Neural progenitor cell (in vitro differentiated cells): ENCODE results near the gene ARL9. TPM values are rescaled to one million over a fixed set of nuclear protein-coding genes. Genes with fewer than 3 reads are reported as not detected.

Source experiments
- DNase-seq: peaks from one replicate; pipeline ENCODE4 v3.0.0-alpha.2; 2016; ENCODE audit warnings: low spot score
- H2AFZ ChIP-seq: fragments of 200-600 bp; sonication (generic); replicated peaks from 2 replicates; pipeline ENCODE4 v1.6.1; 2016; ENCODE audit warnings: antibody characterized with exemption
- H3F3A ChIP-seq: fragments of 200-600 bp; sonication (generic); 2 replicates; pipeline ENCODE4 v1.6.1; 2016; ENCODE audit warnings: antibody characterized with exemption, low read depth
- H3K27ac ChIP-seq: fragments of 200-600 bp; sonication (generic); 2 replicates; pipeline ENCODE4 v1.5.1; 2016; ENCODE audit warnings: mild to moderate bottlenecking
- H3K27me3 ChIP-seq: fragments of 200-600 bp; sonication (generic); 2 replicates; pipeline ENCODE4 v1.6.1; 2016; ENCODE audit warnings: mild to moderate bottlenecking, moderate library complexity
- H3K36me3 ChIP-seq: fragments of 200-600 bp; sonication (generic); 2 replicates; pipeline ENCODE4 v1.5.1; 2016
- H3K4me1 ChIP-seq: fragments of 200-600 bp; sonication (generic); 2 replicates; pipeline ENCODE4 v1.6.1; 2016; ENCODE audit warnings: mixed run types
- H3K4me2 ChIP-seq: fragments of 200-600 bp; sonication (generic); 2 replicates; pipeline ENCODE4 v1.6.1; 2016
- H3K4me3 ChIP-seq: fragments of 200-600 bp; sonication (generic); 2 replicates; pipeline ENCODE4 v1.5.1; 2016
- H3K79me2 ChIP-seq: fragments of 200-600 bp; sonication (generic); 2 replicates; pipeline ENCODE4 v1.6.1; 2016; ENCODE audit warnings: low read depth
- H3K9ac ChIP-seq: fragments of 200-600 bp; sonication (generic); 2 replicates; pipeline ENCODE4 v1.6.1; 2016
- H3K9me3 ChIP-seq: fragments of 200-600 bp; sonication (generic); 2 replicates; pipeline ENCODE4 v1.5.1; 2016; ENCODE audit warnings: low read depth
- H4K20me1 ChIP-seq: fragments of 200-600 bp; sonication (generic); 2 replicates; pipeline ENCODE4 v1.6.1; 2016; ENCODE audit warnings: low read depth
- H3K27ac Mint-ChIP-seq: 3 replicates; pipeline ENCODE4 v1.8.0; 2021; ENCODE audit warnings: mixed read lengths
- H3K27me3 Mint-ChIP-seq: 2 replicates; pipeline ENCODE4 v1.8.0; 2022; ENCODE audit warnings: low read depth, mild to moderate bottlenecking, inconsistent platforms, moderate library complexity, mixed read lengths; ENCODE audit not compliant: insufficient read depth
- H3K36me3 Mint-ChIP-seq: 3 replicates; pipeline ENCODE4 v1.8.0; 2021; ENCODE audit warnings: mixed read lengths
- H3K4me1 Mint-ChIP-seq: 3 replicates; pipeline ENCODE4 v1.8.0; 2021; ENCODE audit warnings: mixed read lengths
- H3K4me3 Mint-ChIP-seq: 3 replicates; pipeline ENCODE4 v1.8.0; 2021; ENCODE audit warnings: mild to moderate bottlenecking, moderate library complexity, mixed read lengths
- H3K9me3 Mint-ChIP-seq: 3 replicates; pipeline ENCODE4 v1.8.0; 2020; ENCODE audit warnings: mixed read lengths
- EZH2 ChIP-seq: fragments of 200-600 bp; sonication (generic); IDR thresholded peaks from 2 replicates; pipeline ENCODE4 v1.6.1; 2017; ENCODE audit warnings: antibody characterized with exemption, mild to moderate bottlenecking, moderate library complexity
- EZH2phosphoT487 ChIP-seq: fragments of 200-600 bp; sonication (generic); IDR thresholded peaks from 2 replicates; pipeline ENCODE4 v1.6.1; 2017; ENCODE audit warnings: antibody characterized with exemption
- total RNA-seq: library from RNA; depleted of rRNA; stranded (reverse); fragments of >200 nt; gene quantifications from 2 replicates; pipeline ENCODE4 v1.2.3, GENCODE V29; 2015; ENCODE audit warnings: low replicate concordance
- TF ChIP-seq, protein P1 (sequence below): fragments of 200-600 bp; sonication (generic); IDR thresholded peaks from 2 replicates; pipeline ENCODE4 v1.5.1; 2017; ENCODE audit warnings: antibody characterized with exemption, mild to moderate bottlenecking

Gene ARL9
- total RNA-seq, 1 donor from 2014 or later = 0.45 TPM

DNA sequence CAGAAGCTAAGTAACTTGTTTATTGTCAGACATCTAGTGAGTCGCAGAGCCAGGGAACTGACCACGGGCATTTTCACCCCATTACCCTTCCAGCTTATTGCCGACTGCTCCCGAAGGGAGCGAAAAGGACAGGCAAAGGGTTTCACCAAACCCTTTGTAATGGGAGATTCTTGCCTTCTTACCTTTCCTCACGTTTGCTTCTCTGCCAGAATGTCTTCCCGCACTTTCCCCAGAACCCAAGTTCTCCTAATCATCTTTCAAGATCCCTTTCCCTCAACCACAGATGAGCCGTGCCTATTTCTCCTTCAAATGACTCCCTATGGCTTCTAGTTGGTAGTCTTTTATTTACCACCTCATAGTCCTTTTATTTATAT, 38.7 kb upstream of the ARL9 start:
- DNase-seq = peak; percentile 6
- H4K20me1 ChIP-seq = peaks cover 46% of the 10 kb centered on the region
- Mint-ChIP-seq H3K4me1 (peaks cover 43% of the 10 kb centered on the region), H3K27me3 (peaks cover 6% of the 10 kb centered on the region), H3K4me3 (peak overlapping the region; percentile 97), H3K27ac (peak overlapping the region; percentile 87), H3K9me3 (no peaks in the 10 kb centered on the region), H3K36me3 (peaks cover 16% of the 10 kb centered on the region)
- no peak for TF ChIP-seq EZH2
- TF ChIP-seq EZH2phosphoT487 = no peak
- TF ChIP-seq, protein P1, sequence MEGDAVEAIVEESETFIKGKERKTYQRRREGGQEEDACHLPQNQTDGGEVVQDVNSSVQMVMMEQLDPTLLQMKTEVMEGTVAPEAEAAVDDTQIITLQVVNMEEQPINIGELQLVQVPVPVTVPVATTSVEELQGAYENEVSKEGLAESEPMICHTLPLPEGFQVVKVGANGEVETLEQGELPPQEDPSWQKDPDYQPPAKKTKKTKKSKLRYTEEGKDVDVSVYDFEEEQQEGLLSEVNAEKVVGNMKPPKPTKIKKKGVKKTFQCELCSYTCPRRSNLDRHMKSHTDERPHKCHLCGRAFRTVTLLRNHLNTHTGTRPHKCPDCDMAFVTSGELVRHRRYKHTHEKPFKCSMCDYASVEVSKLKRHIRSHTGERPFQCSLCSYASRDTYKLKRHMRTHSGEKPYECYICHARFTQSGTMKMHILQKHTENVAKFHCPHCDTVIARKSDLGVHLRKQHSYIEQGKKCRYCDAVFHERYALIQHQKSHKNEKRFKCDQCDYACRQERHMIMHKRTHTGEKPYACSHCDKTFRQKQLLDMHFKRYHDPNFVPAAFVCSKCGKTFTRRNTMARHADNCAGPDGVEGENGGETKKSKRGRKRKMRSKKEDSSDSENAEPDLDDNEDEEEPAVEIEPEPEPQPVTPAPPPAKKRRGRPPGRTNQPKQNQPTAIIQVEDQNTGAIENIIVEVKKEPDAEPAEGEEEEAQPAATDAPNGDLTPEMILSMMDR = no peak
- H3K27ac ChIP-seq = peak overlapping the region; percentile 92
- H3K27me3 ChIP-seq = no peaks in the 10 kb centered on the region
- H3K36me3 ChIP-seq = peaks cover 17% of the 10 kb centered on the region
- H3K4me3 ChIP-seq = peak overlapping the region; percentile 92
- peak overlapping the region; percentile 90 for H2AFZ ChIP-seq
- no peaks in the 10 kb centered on the region for H3K9me3 ChIP-seq
- H3F3A ChIP-seq = peaks cover 30% of the 10 kb centered on the region
- H3K4me1 ChIP-seq = peaks cover 10% of the 10 kb centered on the region
- peak overlapping the region; percentile 92 for H3K9ac ChIP-seq
- H3K4me2 ChIP-seq = peak overlapping the region; percentile 96
- H3K79me2 ChIP-seq = peaks cover 74% of the 10 kb centered on the region

DNA sequence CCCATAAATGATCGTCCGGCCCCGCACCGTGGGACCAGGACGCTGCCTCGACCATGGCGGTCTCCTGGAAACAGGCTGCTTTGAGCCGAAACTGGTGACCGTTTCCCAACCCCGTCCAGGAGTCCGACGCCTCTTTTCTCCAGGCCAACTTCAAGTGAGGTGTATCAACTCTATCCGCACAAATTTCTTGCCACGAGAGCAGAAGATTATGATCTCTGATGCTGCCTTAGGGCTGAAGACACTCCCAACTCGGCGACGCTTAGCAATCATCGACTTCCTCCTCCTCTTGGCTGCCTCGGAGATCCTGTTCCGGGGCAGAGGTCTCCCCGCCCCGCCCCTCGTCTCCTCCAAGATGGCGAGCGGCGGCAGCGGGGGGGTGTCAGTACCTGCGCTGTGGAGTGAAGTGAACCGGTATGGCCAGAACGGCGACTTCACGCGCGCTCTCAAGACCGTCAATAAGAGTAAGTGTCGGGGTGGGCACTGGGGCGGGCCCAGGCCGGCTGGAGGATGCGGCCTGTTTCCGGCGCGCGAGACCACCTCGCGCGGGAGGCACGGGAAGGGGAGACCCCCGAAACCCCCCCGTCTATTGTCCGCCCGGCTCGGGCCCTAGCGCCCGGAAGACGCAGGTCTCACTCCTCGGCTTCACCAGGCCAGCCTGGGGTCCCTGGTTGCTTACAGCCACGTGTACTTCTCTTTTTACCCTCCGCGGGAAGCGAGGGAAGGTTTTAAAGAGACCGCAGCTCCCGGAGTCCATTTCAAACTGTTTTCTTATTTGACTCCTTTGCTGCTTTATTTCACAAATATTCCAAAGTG, 38.1 kb upstream of the ARL9 start, which contains the start of gene SRP72:
TSS of gene SRP72 (plus strand) at position 334 of the 813 bp plus-strand sequence. CDS start at position 353, 19 bp downstream.
- peaks cover 10% of the 10 kb centered on the region for H3K4me1 ChIP-seq
- Mint-ChIP-seq H3K9me3 (no peaks in the 10 kb centered on the region), H3K4me1 (peaks cover 43% of the 10 kb centered on the region), H3K27ac (peak within 1 kb of the TSS; percentile 93), H3K4me3 (peak within 1 kb of the TSS; percentile 97), H3K27me3 (peaks cover 6% of the 10 kb centered on the region), H3K36me3 (peaks cover 14% of the 10 kb centered on the region)
- TF ChIP-seq, protein P1 = no peak
- no peak for TF ChIP-seq EZH2phosphoT487
- no peak for TF ChIP-seq EZH2
- peaks cover 74% of the 10 kb centered on the region for H3K79me2 ChIP-seq
- H2AFZ ChIP-seq = peak within 1 kb of the TSS; percentile 90
- peaks cover 24% of the 10 kb centered on the region for H3F3A ChIP-seq
- H3K27me3 ChIP-seq = no peaks in the 10 kb centered on the region
- H3K9ac ChIP-seq = peak within 1 kb of the TSS; percentile 92
- peaks cover 43% of the 10 kb centered on the region for H4K20me1 ChIP-seq
- peak within 1 kb of the TSS; percentile 96 for H3K4me2 ChIP-seq
- peaks cover 20% of the 10 kb centered on the region for H3K36me3 ChIP-seq
- DNase-seq = peak; percentile 94
- H3K27ac ChIP-seq = peak within 1 kb of the TSS; percentile 92
- no peaks in the 10 kb centered on the region for H3K9me3 ChIP-seq
- peak within 1 kb of the TSS; percentile 92 for H3K4me3 ChIP-seq

DNA sequence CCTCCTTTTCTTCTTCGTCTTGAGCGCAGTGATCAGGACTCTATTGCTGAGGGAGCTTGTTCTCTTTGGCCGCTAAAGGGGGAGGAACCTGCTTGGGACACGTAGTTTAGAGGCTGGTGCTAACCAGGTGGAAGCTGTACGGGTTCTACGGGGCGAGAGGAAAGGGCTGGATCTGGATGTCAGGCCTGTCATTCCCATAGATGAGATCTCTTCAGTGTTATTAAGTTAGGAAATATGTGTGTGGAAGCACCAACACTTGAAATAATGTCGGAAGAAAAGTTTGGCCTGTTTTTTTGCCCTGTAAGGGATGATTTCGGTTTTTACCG, 37.5 kb upstream of the ARL9 start:
- peaks cover 74% of the 10 kb centered on the region for H3K79me2 ChIP-seq
- H3K4me1 Mint-ChIP-seq = peaks cover 43% of the 10 kb centered on the region
- DNase-seq = peak; percentile 51

More for the DNA sequence above, 37.5 kb upstream of the ARL9 start:
- peak overlapping the region; percentile 92 for H3K9ac ChIP-seq
- H2AFZ ChIP-seq = peak overlapping the region; percentile 90
- H3K4me3 ChIP-seq = peak overlapping the region; percentile 92
- Mint-ChIP-seq H3K27ac (peak overlapping the region; percentile 93), H3K4me3 (peak overlapping the region; percentile 97), H3K36me3 (peaks cover 19% of the 10 kb centered on the region), H3K27me3 (peaks cover 6% of the 10 kb centered on the region), H3K9me3 (no peaks in the 10 kb centered on the region)
- H3K36me3 ChIP-seq = peaks cover 20% of the 10 kb centered on the region
- H3K4me1 ChIP-seq = peaks cover 10% of the 10 kb centered on the region
- peaks cover 18% of the 10 kb centered on the region for H3F3A ChIP-seq
- peaks cover 37% of the 10 kb centered on the region for H4K20me1 ChIP-seq
- peak overlapping the region; percentile 96 for H3K4me2 ChIP-seq
- peak overlapping the region; percentile 92 for H3K27ac ChIP-seq
- no peaks in the 10 kb centered on the region for H3K27me3 ChIP-seq
- H3K9me3 ChIP-seq = no peaks in the 10 kb centered on the region
- TF ChIP-seq, protein P1 = no peak
- no peak for TF ChIP-seq EZH2
- TF ChIP-seq EZH2phosphoT487 = no peak
